HG03025 (cell line): Measurements from ENCODE around the gene SHISAL1.
"Not testable (repeated sequence)": the region's sequence is repeated elsewhere in the genome, so short reads cannot be mapped to it uniquely, and the experiment has no call there.

ENCODE experiments used
- ATAC-seq: cut with Tn5 transposase; IDR thresholded peaks from one replicate; pipeline ENCODE4 v1.9.1; 2021; ENCODE audit warnings: mild to moderate bottlenecking, moderate library complexity; ENCODE audit not compliant: unreplicated experiment, low FRiP score

The SHISAL1 gene

GRCh38 chr22:44244265-44244822 lies 68.4 kb downstream of the SHISAL1 start:
- ATAC-seq: no peak

GRCh38 chr22:44243761-44244160 lies 69.0 kb downstream of the SHISAL1 start:
- ATAC-seq: no peak

GRCh38 chr22:44242946-44243724 lies 69.6 kb downstream of the SHISAL1 start:
- ATAC-seq: no peak

GRCh38 chr22:44241121-44241520 lies 71.6 kb downstream of the SHISAL1 start:
- ATAC-seq: not testable (repeated sequence)

- no peak for ATAC-seq
Measured at GRCh38 chr22:44237290-44237689, 75.5 kb downstream of the SHISAL1 start.

GRCh38 chr22:44234372-44234771 lies 78.4 kb downstream of the SHISAL1 start:
- not testable (repeated sequence) for ATAC-seq

- no peak for ATAC-seq
Measured at GRCh38 chr22:44231233-44231632, 81.5 kb downstream of the SHISAL1 start.

- ATAC-seq: no peak
Measured at GRCh38 chr22:44229809-44230208, 82.9 kb downstream of the SHISAL1 start.

GRCh38 chr22:44229331-44229730 lies 83.4 kb downstream of the SHISAL1 start:
- ATAC-seq: no peak

GRCh38 chr22:44225812-44226211 lies 86.9 kb downstream of the SHISAL1 start:
- ATAC-seq: no peak

- no peak for ATAC-seq
Measured at GRCh38 chr22:44225091-44225689, 87.6 kb downstream of the SHISAL1 start.

GRCh38 chr22:44224166-44224565 lies 88.6 kb downstream of the SHISAL1 start:
- ATAC-seq: no peak

- no peak for ATAC-seq
Measured at GRCh38 chr22:44221710-44222475, 90.9 kb downstream of the SHISAL1 start.

GRCh38 chr22:44220727-44221680 lies 91.7 kb downstream of the SHISAL1 start:
- ATAC-seq: no peak

- ATAC-seq: no peak
Measured at GRCh38 chr22:44219101-44219870, 93.5 kb downstream of the SHISAL1 start.

GRCh38 chr22:44218071-44218470 lies 94.7 kb downstream of the SHISAL1 start:
- ATAC-seq: no peak

- ATAC-seq: no peak
Measured at GRCh38 chr22:44217346-44217745, 95.4 kb downstream of the SHISAL1 start.

GRCh38 chr22:44215287-44215686 lies 97.5 kb downstream of the SHISAL1 start:
- ATAC-seq: no peak

GRCh38 chr22:44214764-44215163 lies 98.0 kb downstream of the SHISAL1 start:
- no peak for ATAC-seq
